Left lobe of liver (tissue), 2 donors: ENCODE data around the gene IRF1. TPM values are rescaled to one million over a fixed set of nuclear protein-coding genes. Genes with fewer than 3 reads are reported as not detected.

ENCODE experiments used
- ATAC-seq: fragments of 200-7000 bp; cut with Tn5 transposase; one replicate; pipeline ENCODE4 v1.9.1; 2020; ENCODE audit warnings: mild to moderate bottlenecking, moderate library complexity
- DNase-seq: peaks from one replicate; pipeline ENCODE4 v3.0.0-alpha.2; 2020; ENCODE audit warnings: low spot score
- total RNA-seq: library from RNA; stranded (reverse); gene quantifications from one replicate; pipeline ENCODE4 v1.2.1, GENCODE V29; 2021
- donor health status: DM: no; HTN: no; CAD: no; lungs with moderate emphysema.
- donor health status: DM: no; HTN: yes; CAD: no.

The IRF1 gene
- total RNA-seq, 1 donor from 2014 or later: 24.8 TPM

GRCh38 chr5:132475987-132476875 is 14.3 kb downstream of the IRF1 start:
- DNase-seq (peak; percentile 89), ATAC-seq (peak; percentile 84)

- peak; percentile 77 for DNase-seq
- ATAC-seq: peak; percentile 78
Measured at GRCh38 chr5:132475497-132475882, 15.1 kb downstream of the IRF1 start.

DNA sequence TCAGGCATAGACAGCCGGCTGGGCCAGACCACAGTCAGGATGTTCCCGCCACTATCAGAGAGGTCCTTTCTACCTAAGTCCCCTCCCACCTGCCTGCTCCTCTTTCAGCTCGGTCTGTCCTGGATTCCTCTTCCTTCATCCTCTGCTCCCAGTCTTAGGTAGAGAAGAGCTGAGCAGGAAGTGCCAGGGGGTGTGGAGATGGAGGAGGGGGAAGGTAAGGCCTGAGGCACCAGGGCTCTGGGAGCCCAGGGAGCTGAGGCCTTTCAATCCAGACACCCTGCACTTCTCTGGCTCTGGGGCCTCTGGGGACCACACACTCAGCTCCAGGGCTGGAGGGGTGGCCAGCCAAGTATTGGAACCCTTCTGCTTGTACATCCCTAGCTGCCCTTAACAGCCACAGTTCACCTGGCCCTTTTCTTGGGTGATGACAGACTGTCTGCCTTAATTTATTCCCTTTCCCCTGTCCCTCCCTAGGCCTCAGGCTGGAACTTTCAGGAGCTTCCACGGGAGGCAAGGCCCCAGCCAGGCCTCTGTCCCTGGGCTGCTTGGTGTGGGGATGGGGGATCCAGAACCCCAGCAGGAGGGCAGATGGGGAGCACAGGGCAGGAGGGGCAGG is 15.6 kb downstream of the IRF1 start:
- ATAC-seq (peak; percentile 1), DNase-seq (no peak)

DNA sequence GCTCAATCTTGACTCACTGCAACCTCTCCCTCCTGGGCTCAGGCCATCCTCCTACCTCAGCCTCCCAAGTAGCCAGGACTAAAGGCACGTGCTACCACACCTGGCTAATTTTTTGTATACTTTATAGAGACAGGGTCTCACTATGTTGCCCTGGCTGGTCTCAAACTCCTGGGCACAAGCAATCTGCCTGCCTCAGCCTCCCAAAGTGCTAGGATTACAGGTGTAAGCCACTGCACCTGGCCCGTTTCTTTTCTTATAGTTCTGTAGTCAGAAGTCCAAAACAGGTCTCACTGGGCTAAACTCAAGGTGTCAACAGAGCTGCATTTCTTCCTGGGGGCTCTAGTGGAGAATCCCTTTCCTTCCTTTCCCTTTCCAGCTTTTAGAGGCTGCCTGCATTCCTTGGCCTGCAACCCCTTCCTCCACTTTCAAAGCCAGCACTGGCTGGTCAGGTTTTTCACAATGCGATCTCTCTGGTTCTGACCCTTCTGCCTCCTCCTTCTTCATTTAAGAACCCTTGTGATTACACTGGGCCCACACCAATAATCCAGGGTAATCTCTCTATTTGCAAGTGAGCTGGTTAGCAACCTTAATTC is 16.3 kb downstream of the IRF1 start:
- DNase-seq (no peak), ATAC-seq (no peak)

DNA sequence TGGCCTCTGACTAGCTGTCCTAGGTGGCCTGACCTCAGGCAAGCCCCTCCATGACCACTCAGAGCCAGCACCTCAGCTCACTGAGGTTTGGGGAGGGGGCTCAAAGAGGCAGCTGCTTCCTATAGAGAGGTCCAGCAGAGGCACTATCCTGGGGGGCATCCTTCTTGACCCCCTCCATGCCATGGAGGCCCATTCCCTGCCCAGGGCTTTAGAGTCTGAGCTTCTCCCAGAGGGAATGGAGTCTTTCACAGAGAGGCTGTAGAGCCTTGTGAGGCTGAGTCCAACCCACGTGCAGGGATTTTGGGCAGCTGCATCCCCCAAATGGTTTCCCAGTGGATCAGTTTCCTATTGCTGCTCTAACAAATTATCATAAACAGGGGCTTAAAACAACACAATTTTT is 16.9 kb downstream of the IRF1 start:
- DNase-seq (no peak), ATAC-seq (no peak)

DNA sequence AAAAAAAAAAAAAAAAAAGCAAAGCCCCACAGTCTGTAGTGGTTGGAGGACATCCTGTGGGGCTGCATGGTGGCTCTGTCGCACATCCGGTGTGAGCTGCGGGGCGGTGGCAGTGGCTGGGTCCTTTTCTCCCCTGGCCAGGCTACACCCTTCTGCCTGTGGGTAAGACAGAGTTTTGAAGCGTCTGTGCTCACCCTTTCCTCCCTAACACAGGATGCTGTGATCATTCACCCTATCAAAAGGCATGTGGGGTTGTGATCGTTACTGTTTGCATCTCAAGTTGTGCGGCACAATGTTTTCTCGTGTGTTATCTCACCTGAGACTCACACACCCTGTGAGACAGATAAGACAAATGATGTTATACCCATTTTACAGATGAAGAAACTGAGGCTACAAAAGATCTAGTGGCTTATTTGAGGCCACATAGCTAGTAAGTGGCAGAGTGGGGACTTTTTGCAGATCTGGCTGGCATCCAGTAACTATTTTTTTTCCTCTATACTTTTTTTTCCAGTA is 17.5 kb downstream of the IRF1 start:
- ATAC-seq: no peak
- DNase-seq: no peak

DNA sequence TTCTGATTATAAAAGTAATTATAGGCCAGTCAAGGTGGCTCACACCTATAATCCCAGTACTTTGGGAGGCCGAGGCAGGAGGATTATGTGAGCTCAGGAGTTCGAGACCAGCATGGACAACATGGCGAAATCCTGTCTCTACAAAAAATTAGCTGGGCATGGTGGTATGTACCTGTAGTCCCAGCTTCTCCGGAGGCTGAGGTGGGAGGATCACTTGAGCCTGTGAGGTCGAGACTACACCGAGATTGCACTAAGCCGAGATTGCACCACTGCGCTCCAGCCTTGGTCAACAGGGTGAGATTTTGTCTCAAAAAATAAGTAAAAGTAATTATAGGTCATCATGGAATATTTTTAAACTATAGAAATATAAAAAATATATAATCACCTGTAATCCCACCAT is 18.1 kb downstream of the IRF1 start:
- no peak for DNase-seq
- ATAC-seq: no peak

GRCh38 chr5:132471944-132472343 is 18.6 kb downstream of the IRF1 start:
- no peak for DNase-seq
- ATAC-seq: no peak

DNA sequence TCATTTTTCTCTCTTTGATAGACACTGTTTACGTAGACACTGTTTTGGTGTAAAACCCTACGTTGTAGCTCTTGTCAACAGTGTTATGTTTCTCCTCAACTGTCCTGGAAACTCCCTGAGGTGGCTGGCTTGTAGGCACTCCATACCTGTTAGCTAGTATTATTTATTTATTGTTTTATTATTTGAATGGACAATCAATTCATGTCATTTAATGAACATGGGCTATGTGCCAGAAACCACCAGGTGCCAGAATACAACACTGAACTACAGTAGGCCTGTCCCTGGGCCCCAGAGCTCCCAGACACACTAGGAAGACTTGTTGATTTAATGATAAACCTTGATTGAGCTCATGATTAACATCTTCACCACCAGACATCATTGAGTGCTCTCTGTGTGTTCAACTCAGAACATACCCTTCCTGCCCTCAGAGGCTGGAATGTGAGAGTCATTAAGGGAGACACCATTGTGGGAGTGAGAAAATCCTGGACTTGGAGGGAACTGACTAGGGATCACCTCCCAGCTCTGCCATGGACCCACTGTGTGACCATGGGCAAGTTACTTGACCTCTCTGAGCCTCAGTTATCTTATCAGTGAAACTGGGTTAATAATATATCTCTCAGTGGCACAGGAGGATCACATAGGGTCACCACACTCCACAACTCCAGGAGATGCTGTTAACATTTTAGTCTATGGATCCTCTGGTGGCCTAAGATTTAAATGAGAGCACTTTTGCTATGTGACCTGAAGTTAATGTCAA is 19.2 kb downstream of the IRF1 start:
- DNase-seq (no peak), ATAC-seq (no peak)

GRCh38 chr5:132470596-132470995 is 20.0 kb downstream of the IRF1 start:
- ATAC-seq (no peak), DNase-seq (no peak)

DNA sequence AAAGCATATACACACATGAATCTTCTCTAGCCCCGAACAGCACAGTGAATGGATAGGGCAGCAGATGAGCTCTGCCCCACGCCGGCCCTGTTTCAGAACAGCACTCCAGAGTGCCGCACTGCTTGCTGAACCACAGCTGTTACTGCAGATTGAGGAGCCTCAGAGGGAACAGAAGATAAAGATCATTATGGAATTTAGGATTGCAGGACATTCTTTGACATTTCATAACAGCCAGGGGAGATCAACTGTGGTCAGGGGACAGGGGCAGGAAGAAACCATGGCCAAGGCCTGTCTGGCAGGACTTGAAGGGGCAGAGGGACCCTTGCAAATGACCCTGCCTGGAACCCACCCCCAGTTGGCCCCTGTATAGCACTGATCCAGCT is 20.6 kb downstream of the IRF1 start:
- no peak for DNase-seq
- ATAC-seq: no peak

DNA sequence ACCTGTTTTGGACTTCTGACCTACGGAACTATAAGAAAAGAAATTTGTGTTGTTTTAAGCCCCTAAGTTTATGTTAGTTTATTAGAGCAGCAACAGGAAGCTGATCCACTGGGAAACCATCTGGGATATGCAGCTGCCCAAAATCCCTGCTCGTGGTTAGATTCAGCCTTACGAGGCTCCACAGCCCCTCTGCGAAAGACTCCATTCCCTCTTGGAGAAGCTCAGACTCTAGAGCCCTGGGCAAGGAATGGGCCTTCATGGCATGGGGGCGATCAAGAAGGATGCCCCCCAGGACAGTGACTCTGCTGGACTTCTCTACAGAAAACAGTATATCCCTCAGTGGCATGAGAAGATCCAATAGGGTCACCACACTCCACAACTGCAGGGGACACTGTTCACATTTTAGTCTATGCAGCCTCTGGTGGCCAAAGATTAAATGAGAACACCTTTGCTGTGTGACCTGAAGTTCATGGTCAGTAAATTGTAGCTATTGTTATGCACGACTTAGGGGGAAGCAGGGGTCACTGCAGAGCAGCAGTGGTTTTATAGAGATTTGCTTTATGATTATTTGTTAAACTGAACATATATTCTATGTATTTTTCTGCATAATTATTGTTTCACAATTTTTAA is 21.1 kb downstream of the IRF1 start:
- peak; percentile 25 for ATAC-seq
- DNase-seq: no peak

GRCh38 chr5:132468656-132469379 is 21.8 kb downstream of the IRF1 start:
- ATAC-seq (no peak), DNase-seq (no peak)

DNA sequence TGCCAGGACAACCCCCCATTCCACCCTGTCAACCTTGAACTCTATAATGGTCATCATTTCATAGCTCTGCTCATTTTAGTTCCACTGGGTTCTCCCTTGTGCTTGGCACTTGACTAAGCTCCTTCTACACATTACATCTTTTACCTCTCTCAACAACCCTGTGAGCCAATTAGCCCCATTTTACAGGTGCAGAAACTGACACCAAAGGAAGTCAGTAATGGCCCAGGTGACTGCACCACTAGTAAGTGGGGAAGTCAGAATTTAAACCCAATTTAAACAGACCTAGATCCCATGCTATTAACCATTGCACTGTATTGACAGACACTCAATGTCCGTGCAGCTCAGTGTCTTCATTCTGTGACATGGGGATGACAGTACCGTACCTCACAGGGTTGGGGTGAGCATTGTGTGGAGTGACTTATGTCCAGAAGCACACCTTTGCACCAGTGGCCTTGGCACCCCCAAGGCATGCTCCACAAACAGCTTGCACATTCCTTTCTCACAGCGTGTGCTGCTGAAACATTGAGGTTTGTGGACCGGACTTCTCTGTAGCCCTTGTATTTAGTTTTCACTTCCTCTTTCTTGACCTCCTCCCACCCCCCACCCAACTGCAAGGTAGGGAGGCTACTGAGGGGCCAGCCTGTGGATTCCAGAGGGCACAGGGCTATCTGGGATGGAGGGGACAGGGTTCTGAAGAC is 23.1 kb downstream of the IRF1 start:
- no peak for ATAC-seq
- DNase-seq: no peak

DNA sequence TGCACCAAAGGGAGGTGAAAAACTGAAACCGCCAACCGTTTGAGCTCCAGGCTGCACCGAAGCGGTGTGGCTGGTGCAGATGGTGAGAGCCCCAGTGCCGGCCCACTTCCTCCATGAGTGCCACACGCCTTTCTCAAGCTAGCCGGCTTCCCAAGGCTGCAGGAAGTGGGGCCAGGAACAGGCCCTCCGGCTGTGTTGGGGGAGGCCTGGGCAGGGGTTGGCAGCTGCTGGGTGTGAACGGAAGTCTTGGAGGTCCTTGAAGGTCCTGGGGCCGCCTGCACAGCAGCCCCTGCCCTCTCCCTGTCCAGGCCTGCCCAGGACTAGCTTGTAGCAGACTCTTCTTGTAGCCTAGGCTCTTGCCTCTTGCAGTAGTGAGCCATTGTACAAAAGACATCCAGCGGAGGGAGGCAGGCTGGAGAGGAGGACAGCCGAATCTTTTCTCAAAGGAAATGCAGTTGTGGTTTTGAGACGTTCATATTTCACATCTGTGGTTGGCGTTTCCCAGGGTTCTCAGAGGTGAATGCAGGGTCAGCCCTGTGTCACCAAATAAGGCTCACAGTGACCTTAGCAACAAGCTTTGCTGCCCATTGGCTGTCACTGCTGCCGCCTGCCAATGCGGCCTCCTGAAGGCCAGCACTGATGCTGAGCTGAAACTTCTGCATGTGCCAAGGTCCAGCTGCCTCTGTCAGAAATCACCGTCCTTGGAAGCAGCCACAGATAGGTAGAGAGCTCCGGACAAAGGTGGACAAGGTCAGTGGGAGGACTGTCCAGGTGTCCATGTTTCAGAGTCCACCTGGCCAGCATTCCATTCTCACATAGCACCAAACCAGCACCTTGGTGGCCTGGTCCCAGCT is 23.9 kb downstream of the IRF1 start:
- DNase-seq (peak; percentile 96), ATAC-seq (peak; percentile 70)

GRCh38 chr5:132465059-132465707 is 25.4 kb downstream of the IRF1 start:
- ATAC-seq (no peak), DNase-seq (no peak)

DNA sequence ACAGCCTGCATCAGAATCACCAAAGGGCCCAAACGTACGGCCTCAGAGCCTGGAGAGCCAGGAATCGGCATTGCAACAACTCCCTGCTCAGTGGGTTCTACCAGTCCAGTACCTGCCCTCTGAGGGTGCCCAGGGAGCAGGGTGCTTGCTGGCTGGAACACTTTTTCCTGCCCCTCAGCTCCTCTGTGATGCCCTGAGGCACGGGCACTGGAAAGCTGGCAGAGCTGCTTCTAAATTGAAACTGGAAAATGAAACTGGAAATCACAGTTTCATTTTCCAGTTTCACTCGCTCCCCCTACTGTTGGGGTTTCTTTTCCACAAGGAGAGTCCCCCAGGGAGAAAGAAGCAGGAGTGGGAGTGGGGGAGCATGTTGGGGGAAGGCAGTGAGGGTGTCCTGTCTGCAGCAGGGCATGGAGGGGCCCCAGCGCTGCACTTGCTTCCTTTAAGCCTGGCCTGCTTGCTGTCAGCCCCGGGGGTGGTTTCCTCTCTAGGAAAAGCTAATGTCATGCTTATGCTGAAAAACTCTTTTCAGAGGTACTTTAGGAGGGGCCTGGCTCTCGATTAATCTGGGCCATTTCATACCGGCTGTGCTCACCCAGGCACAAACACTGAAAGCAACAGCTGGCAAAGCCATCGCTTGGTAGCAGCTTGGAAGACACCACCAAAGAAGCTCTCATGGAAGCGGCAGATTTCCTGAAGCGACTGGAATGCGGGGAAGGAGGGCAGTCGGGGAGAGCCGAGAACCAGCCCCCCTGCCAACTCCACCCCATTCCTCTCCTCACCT is 26.2 kb downstream of the IRF1 start:
- DNase-seq (no peak), ATAC-seq (peak; percentile 13)
